HG03103 (cell line): Measurements from ENCODE around the gene MIF4GD.
"Not testable (repeated sequence)": the region's sequence is repeated elsewhere in the genome, so short reads cannot be mapped to it uniquely, and the experiment has no call there.

Experiments used
- ATAC-seq: cut with Tn5 transposase; IDR thresholded peaks from one replicate; pipeline ENCODE4 v1.9.1; 2021; ENCODE audit warnings: low read depth; ENCODE audit not compliant: unreplicated experiment

The MIF4GD gene

DNA sequence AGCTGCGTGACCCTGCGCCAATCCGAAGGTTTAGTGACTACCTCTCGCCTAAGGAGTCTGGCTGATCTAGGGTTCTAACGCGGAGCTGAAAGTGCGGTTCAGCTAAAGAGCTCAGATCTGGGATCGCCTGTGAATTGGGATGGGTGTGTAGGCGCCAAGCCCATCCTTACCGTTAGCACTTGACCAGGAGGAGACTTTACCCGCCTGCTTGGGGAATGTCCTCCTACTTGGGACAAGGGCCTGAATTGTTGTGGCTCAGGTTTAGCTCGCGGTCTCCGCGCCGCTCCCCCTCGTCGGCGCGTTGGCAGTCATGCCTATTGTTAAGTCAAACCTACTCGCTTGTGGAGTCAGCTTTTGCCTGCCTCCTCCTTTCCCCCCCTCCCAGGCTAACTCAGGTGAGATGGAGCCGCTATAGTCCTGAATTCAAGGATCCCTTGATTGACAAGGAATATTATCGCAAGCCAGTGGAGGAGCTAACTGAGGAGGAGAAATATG is 8.9 kb downstream of the MIF4GD start:
- no peak for ATAC-seq

DNA sequence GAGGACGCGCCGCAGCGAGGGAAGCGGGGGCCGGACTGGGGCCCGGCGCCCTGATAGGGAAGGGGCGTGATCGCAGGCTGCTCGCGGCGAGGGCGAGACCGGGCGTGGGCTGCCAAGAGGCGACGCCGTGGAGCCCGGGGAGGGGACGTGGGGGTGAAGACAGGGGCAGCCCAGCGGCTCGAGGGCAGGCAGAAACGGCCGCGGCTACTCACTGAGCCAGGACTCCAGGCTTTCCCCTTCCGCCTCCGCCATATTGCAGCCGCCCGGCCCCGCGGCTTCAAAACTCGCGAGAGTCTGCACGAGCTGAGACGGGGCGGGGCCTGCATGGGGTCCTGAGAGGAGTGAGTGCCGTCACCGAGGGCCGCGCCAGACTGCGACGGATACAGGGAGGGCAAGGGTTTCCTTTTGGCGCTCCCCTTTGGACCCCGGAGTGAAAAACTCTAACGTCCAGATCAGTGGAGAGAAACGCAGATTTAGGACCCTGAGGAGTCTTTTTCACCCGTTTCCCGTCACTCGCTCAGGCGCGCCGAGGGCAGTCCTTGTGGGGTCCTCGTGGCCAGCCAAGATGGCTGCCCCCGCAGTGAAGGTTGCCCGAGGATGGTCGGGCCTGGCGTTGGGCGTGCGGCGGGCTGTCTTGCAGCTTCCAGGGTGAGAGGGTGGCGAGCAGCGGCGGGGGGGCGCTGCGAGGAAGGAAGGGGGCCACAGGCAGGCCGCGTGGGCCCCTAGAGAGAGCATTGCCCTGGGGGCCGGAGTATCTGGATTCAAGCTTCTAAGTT is 9.5 kb downstream of the MIF4GD start, which contains the start of the genes GGA3 and MRPS7:
TSS of gene GGA3 (minus strand) at position 271 of the 776 bp plus-strand sequence. CDS start at position 252, 19 bp downstream.
TSS of gene MRPS7 (plus strand) at position 544 of the 776 bp plus-strand sequence. CDS start at position 566, 22 bp downstream.
- ATAC-seq: peak; percentile 86

DNA sequence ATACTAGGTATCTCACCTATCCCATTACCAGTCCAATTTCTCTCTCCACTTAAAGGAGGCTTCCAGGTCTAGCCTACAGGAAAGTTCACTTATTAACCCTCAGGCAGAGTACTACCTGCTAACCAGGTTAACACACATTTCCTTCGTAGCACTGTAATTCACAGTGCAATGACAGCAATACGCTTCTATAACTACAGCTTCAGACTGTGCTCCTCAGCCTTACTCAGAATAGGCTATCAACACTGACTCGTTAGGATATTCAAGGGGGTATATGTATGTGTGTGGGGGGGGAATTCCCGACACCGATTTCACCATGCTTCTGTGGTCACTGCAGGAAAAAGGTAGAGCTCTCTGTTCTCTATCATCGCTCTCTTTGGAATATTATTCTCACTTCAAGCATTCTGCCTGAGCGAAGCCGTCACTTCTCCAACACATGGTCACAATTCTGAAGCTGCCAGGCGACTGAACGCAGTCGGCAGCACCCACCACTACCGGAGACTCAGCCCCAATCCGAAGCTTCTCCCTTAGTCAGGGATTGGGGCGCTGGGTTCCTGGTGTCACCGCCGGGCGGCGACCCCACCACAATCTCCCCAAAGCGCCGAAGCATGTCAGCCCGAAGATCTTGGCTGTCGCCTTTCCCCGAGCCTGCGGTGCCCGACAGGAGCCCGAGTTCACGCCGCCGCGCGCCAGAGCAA is 10.2 kb downstream of the MIF4GD start:
- ATAC-seq: peak; percentile 10

DNA sequence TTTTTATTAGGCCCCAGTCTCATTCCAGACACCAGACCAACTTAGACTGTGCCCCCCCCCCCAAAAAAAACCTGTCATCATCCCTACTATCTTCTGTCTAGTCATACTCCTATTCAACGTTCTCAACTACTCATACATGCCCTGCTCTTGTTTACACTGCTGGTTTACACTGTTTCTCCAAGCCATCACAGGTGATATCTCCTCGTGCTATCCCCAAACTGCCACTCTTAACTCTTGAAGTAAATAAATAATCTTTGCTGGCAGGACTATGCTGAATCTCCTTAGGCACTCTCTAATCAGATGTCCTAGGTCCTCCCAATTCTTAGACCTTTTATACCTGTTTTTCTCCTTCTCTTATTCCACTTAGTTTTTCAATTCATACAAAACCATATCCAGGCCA is 13.8 kb downstream of the MIF4GD start:
- ATAC-seq: not testable (repeated sequence)

DNA sequence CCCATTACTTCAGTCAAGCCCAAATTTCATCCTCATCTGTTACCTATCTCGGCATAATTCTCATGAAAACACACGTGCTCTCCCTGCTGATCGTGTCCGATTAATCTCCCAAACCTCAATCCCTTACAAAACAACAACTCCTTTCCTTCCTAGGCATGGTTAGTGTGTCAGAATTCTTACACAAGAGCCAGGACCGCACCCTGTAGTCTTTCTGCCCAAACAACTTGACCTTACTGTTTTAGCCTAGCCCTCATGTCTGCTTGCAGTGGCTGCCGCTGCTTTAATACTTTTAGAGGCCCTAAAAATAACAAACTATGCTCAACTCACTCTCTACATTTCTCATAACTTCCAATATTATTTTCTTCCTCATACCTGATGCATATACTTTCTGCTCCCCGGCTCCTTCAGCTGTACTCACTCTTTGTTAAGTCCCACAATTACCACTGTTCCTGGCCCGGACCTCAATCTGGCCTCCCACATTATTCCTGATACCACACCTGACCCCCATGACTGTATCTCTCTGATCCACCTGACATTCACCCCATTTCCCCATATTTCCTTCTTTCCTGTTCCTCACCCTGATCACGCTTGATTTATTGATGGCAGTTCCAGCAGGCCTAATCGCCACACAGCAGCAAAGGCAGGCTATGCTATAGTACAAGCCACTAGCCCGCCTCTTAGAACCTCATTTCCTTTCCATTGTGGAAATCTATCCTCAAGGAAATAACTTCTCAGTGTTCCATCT is 14.9 kb downstream of the MIF4GD start:
- ATAC-seq: not testable (repeated sequence)

DNA sequence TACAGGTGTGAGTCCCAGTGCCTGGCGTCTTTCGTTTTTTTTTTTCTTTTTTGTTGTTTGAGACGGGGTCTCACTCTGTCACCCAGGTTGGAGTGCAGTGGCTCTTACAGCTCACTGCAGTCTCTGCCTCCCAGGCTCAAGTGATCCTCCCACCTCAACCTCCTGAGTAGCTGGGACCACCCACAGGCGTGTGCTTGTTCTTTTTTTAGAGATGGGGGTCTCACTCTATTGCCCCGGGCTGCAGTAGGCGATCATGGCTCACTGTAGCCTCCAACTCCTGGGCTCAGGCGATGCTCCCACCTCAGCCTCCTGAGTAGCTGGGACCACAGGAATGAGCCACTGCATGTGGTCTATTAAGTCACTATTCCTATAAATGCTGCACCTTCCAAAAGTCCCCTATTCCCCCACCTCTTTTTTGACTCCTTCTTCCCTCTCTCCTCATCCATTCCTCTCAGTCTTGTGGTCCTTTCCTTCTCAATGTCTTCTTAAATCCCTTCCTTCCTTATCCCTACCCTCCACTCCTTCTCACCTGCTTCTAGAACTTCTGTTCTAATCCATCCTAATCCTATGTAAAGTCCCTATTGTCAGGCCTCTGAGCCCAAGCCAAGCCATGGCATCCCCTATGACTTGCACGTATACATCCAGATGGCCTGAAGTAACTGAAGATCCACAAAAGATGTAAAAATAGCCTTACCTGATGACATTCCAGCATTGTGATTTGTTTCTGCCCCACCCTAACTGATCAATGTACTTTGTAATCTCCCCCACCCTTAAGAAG is 18.8 kb downstream of the MIF4GD start:
- ATAC-seq: no peak

DNA sequence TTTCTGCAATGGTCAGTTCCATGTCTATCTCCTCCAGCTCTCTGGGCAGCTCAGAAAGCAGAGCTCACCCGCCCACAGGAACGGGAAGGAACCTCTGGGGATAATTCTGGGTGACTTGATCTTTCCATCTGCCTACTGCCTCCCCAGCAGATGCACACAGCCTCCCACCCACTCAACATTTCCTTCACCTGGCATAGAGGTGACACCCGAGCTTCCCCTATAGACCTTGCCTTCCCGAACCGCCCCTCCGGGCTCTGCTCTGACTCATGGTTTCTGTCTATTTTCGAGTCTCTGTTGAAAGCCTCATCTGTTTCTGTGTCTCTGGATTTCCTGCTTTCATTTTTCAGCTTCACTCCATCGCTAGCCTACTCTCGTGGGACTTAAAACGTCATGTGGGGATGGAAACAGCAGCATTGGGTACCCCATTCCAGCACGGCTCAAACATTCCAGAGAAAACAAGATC is 21.0 kb downstream of the MIF4GD start:
- ATAC-seq: no peak

DNA sequence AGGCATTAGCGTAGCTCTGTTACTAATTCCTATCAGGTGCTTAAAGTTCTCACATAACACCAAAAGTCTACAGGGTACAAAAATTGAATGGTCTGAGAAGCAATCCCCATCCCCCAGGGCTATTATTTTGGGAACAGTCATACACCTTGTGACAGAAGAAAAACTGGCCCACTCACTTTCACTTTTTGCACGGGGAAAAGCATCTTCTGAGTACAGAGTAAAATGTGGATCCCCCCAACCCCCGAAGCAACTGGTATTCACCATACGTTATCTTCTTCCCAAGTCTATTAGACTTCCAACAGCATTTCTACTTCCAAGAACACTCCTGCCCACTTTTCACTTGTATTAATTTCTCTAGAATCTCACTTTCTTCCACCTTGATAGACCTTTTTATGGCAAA is 21.5 kb downstream of the MIF4GD start:
- ATAC-seq: no peak

DNA sequence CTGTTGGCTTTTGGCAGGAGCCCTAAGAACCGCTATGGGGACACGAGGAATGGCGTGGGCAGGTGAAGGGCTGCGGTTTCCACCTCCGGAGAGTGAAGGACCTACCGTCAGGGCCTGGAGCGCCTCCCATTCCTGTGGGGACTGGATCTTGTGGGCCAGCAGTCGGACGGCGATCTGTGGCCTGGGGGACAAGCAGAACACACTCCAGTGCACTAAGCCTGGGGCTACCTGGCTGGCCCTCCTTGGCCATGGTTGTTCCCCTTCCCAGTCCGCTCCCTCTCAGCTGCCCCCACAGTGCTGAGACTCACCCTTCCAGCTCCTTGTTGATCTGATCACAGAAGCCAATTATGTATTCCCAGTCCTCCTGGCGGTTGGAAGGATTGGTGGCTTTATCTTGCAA is 24.6 kb downstream of the MIF4GD start:
- no peak for ATAC-seq

DNA sequence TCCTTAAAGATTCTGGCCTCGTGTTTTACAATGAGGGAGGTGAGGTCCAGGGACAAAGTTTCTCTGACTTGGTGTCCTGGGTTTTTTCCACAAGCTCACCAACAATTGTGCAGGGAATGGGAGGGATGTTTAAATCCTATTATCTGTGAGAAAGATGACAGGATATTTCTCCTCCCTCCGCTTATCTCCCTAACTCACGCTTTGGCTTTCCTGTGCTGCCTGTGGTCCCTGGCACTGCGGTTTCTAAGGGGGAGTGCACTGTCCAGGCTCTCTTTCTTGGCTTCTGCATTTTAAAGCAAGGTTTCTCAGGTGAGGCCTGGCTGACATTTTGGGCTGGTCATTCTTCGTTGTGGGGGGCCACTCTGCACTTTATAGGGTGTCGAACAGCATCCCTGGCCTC is 26.0 kb downstream of the MIF4GD start:
- no peak for ATAC-seq

DNA sequence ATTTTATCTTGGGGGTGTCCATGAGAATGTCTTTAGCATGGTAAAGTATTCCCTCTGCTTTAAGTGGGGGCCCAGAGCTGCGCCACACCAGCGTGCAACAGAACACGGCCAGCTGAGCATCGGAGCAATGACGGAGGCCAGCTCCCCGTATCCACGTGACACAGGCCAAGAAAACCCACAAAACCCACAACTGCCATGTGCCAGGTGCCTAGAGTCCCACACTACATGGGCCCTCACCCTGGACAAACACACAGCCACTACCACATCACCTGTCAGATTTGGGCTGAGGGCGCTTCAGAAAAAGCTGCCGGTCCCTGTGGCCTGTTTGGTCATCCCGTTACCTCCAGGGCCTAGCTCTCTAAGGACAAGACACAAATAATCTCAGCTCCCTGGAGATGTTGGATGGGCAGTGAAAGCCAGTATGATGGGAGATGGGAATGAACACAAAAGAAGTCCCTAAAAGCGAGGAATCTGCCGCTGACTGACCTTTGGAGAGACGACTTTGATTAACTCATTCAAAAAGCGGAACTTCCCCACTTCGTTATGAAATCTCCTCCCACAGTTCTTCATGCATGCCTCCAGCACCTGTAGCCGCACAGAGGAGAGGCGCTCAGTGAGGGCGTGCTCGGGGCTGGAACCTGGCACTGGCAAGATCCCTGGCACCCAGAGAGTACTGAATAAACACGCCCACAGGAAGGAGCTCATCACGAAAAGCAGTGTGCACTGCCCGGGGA is 26.7 kb downstream of the MIF4GD start:
- no peak for ATAC-seq

DNA sequence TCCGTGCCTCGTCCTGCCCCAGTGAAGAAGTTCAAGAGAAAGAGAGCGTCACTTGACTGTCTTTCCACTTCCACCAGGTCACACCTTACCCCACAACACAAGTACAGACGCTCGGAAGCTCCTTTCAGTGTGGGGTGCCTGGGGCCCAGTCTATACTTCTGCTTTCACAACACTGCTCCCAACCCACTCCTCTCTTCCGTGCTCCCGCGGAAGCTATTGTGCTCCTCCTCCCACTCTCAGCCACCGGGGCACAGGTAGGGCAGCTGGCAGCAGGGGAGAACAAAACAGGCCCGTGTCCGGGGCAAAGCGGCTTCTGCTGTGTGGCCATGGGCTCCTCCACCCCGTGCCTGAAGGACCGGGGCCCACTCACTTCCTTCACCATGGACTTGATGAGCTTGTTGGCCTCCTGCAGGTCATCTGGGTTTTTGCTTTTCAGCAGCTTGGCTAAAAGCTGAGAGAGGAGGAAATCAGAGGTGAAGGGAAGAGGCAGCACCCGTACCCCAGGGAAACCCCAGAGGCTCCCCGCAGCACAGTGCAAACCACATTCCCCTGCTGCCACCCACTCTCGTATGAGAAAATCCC is 28.5 kb downstream of the MIF4GD start:
- ATAC-seq: no peak

DNA sequence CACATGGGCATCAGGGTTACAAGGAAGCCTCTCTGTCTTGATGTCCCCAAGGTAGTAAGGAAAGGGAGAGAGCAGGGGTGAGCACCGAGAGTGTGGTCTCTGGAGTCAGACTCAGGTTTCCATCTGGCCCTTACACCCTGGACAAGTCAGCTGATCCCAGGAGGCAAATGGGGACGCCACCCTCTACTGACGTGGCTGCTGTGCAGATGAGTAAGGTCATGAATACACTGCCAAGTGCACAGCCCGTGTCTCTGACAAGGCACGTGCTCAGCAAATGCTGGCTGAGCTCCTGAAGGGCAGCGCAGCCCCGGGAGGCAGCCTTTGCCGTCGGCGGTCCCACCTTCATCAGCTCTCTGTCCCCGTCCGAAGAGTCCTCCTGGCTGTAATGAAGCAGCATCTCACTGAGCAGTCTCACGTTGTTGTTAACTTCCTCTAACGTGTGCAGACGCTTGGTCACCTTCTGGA is 29.0 kb downstream of the MIF4GD start:
- ATAC-seq: no peak

DNA sequence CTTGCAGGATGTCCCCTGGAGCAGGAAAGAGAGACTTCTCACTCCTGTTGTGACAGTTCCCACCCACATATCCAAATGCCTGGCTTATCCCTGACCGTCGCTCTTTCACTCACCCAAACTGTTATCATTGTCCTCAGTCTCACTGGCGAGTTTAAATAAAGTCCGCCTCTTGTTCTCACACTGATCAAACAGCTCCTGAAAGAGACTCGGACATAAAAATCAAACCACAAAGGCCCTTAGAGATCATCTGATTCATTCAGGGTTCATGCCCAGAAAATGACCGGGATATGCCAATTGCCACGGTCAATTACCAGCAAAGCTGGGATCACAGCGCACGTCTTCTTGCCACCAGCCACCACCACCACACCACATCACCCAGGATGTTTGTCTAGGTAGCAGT is 29.5 kb downstream of the MIF4GD start:
- no peak for ATAC-seq

DNA sequence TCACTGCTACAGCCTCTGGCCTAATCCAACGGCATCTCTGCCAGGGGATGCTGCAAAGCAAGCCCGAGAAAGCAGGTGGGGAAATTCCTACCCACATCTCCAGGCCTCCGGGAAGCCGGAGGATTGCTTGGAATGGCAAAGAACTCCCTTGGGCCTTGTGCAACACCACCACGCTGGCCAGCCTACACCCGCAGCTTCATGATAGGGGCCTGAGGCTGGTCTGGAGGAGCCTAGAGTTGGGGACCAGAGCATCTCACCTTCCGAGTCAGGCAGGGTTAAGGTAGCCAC is 29.9 kb downstream of the MIF4GD start:
- no peak for ATAC-seq

DNA sequence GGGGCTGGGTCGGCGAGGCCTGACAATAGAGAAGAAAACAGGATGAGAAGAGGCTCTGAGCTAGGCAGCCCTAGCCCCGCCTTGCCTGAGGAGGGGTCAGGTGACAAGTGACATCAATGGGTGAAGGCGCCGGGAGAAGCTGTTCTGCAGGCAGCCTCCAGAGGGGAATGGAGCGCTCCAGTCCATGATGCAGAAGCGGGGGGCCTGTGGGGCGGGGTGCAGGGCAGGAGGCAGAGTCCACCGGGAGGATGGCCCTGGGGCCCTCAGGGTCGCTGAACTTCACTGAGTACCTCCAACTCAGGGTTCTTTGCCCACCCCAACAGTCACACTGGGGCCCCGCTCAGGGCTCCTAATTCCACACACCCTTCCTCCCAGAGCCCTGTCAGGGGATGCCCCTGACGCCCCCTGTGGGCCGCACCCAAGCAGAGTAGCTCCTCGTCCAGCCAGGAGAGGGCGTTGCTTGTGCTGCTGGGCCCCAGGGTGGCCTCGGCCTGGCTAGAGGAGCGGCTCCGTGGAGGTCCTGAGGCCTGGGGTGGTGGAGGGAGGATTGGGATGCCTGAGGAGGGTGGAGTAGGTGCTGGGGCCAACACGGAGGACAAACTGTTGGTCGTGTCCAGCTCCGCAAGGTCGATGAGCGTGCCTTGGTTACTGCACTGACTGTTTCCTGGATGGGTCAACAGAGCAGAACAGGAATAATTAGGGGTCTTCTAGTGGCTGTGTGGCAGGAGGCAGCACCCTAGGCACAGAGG is 30.5 kb downstream of the MIF4GD start:
- no peak for ATAC-seq

DNA sequence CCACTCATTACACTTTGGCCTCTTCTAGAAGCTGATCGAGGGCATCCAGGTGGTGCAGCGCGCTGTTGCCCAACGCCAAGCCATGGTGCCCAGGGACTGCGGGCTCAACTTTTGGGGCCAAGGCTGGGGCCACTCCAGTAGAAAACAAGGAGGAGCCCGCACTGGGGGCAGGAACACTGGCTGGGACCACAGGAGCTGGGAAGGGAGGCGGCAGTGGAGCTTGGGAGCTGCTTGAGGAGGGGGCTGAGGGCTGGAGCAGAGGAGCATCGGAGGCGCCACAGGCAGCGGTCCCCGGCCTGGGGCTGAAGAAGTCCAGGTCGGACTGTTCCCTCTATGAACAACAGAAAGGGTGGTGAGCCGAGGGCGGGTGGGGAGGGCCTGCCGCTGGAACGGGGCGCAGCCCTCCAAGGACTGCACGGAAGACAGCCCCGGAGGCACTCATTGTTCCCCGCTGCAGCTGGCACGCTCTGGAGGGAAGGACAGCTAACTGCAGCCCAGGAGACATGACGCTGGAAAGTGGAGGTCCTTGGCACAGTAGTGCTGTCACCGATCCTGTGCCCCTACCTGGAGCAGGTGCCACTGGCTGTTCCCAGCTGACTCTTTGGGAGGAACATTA is 31.1 kb downstream of the MIF4GD start:
- no peak for ATAC-seq

DNA sequence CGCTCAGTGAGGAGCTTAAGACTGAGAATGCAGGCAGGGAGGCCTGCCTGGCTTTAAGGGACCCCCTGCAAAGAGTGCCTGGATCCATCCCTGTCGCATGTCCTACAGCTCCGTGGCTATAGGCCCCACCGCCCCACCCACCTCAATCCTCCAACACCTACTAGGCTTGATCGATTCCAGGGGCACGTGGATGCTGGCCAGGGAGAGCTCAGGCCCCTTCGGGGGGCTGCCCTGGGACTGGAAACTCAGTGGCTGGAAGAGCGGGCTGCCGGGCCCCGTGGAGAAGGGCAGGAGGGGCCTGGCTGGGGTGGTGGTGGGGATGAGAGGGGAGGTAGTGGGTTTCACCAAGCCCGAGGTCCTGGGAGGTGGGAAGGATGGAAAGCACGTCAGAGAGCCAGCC is 31.8 kb downstream of the MIF4GD start:
- ATAC-seq: no peak
